A673 (cell line): Measurements from ENCODE around the gene DVL1.

Experiments used
- CTCF ChIP-seq: fragments of 300-800, 200-600 bp; sonication (generic); conservative IDR thresholded peaks from 2 replicates; pipeline ENCODE4 v1.5.1; 2017; ENCODE audit warnings: low read depth, mild to moderate bottlenecking, antibody characterized with exemption, low read length, moderate library complexity, mixed read lengths
- EZH2 ChIP-seq: fragments of 200-600 bp; sonication (generic); IDR thresholded peaks from 2 replicates; pipeline ENCODE4 v1.6.1; 2017; ENCODE audit warnings: borderline replicate concordance, low read depth, mild to moderate bottlenecking, mixed read lengths, antibody characterized with exemption, low read length; ENCODE audit not compliant: poor library complexity, severe bottlenecking

GRCh38 chr1:1338278-1338677 is 10.9 kb downstream of the DVL1 start:
- TF ChIP-seq CTCF, result no peak
- no peak for TF ChIP-seq EZH2
